ENCODE data around the gene GPR26.

Gene GPR26

GRCh38 chr10:123648595-123648994 lies 17.6 kb upstream of the GPR26 start:
- DNase-seq: no peak

GRCh38 chr10:123649676-123650075 lies 16.5 kb upstream of the GPR26 start:
- no peak for DNase-seq

GRCh38 chr10:123651421-123652047 lies 14.6 kb upstream of the GPR26 start:
- no peak for DNase-seq

GRCh38 chr10:123655751-123656150 lies 10.4 kb upstream of the GPR26 start:
- no peak for DNase-seq

GRCh38 chr10:123663522-123663921 lies 2.6 kb upstream of the GPR26 start:
- no peak for DNase-seq

- no peak for DNase-seq
These were observed 466 bp upstream of the GPR26 start for GRCh38 chr10:123665491-123666286.

- no peak for DNase-seq
These were observed 3.7 kb downstream of the GPR26 start for GRCh38 chr10:123669886-123670285.

GRCh38 chr10:123673198-123673597 lies 7.0 kb downstream of the GPR26 start:
- no peak for DNase-seq

GRCh38 chr10:123674741-123675140 lies 8.6 kb downstream of the GPR26 start:
- no peak for DNase-seq

- no peak for DNase-seq
These were observed 9.7 kb downstream of the GPR26 start for GRCh38 chr10:123675811-123676210.

- DNase-seq: no peak
These were observed 11.4 kb downstream of the GPR26 start for GRCh38 chr10:123677556-123677955.

GRCh38 chr10:123678376-123678775 lies 12.2 kb downstream of the GPR26 start:
- no peak for DNase-seq

- DNase-seq: no peak
These were observed 15.1 kb downstream of the GPR26 start for GRCh38 chr10:123681285-123681684.

- DNase-seq: no peak
These were observed 16.3 kb downstream of the GPR26 start for GRCh38 chr10:123682477-123682876.

- no peak for DNase-seq
These were observed 17.3 kb downstream of the GPR26 start for GRCh38 chr10:123683459-123683858.

GRCh38 chr10:123683865-123684264 lies 17.7 kb downstream of the GPR26 start:
- no peak for DNase-seq

- no peak for DNase-seq
These were observed 19.1 kb downstream of the GPR26 start for GRCh38 chr10:123685260-123685659.

- DNase-seq: no peak
These were observed 21.6 kb downstream of the GPR26 start for GRCh38 chr10:123687758-123688157.

- no peak for DNase-seq
These were observed 23.7 kb downstream of the GPR26 start for GRCh38 chr10:123689880-123690279.

- DNase-seq: no peak
These were observed 37.1 kb downstream of the GPR26 start for GRCh38 chr10:123703195-123703790.

- DNase-seq: no peak
These were observed 37.9 kb downstream of the GPR26 start for GRCh38 chr10:123704076-123704475.

GRCh38 chr10:123704812-123705211 lies 38.7 kb downstream of the GPR26 start:
- DNase-seq: no peak

GRCh38 chr10:123706236-123706635 lies 40.1 kb downstream of the GPR26 start:
- no peak for DNase-seq

- no peak for DNase-seq
These were observed 49.4 kb downstream of the GPR26 start for GRCh38 chr10:123715546-123715945.
